ENCODE results near the gene SLC9A8.

DNA sequence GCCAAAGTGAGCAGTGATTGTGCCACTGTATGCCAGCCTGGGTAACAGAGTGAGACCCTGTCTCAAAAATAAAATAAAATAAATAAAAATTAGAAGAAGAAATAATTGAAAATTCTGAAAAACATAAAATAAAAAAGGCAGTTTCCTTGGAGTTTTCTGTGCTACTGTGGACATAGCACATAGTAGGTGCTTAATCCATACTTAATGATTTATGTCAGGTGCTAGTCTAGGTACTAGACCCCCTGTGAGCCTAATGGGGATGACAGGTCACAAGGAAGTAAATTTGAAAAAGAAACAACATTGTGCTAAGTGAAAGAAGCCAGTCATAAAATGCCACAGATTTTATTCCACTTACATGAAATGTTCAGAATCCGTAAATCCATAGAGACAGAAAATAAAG is 9.2 kb upstream of the SLC9A8 start:
- no peak for TF ChIP-seq ZFP3 (CRISPR knock-in tag; IDR thresholded peaks at IDR 0.05)
- TF ChIP-seq TOX (CRISPR knock-in tag; IDR thresholded peaks at IDR 0.05; ENCODE audit: borderline replicate concordance) = no peak
- TF ChIP-seq TCF4 (CRISPR knock-in tag; IDR thresholded peaks at IDR 0.05; ENCODE audit: borderline replicate concordance) = no peak
- TF ChIP-seq RARB (CRISPR knock-in tag; IDR thresholded peaks at IDR 0.05) = no peak
- TF ChIP-seq ZFP30 (CRISPR knock-in tag; IDR thresholded peaks at IDR 0.05) = no peak

Measured in SK-N-SH treated with all-trans-retinoic acid at 6 μM for 48 hours (cell line).